GM12864 (cell line): ENCODE results near the gene HEG1.

Experiments
- DNase-seq: peaks from one replicate; pipeline ENCODE4 v3.0.0-alpha.2; 2011; ENCODE audit warnings: low read depth
- H3K4me3 ChIP-seq: 2 replicates; pipeline ENCODE4 v1.5.1; 2011; ENCODE audit warnings: mild to moderate bottlenecking, low read depth, low read length, control low read depth
- CTCF ChIP-seq: IDR thresholded peaks from 2 replicates; pipeline ENCODE4 v1.5.1; 2011; ENCODE audit warnings: low read depth, mild to moderate bottlenecking, moderate library complexity, low read length, control low read depth, inconsistent platforms; ENCODE audit errors: missing control alignments

The HEG1 gene

DNA sequence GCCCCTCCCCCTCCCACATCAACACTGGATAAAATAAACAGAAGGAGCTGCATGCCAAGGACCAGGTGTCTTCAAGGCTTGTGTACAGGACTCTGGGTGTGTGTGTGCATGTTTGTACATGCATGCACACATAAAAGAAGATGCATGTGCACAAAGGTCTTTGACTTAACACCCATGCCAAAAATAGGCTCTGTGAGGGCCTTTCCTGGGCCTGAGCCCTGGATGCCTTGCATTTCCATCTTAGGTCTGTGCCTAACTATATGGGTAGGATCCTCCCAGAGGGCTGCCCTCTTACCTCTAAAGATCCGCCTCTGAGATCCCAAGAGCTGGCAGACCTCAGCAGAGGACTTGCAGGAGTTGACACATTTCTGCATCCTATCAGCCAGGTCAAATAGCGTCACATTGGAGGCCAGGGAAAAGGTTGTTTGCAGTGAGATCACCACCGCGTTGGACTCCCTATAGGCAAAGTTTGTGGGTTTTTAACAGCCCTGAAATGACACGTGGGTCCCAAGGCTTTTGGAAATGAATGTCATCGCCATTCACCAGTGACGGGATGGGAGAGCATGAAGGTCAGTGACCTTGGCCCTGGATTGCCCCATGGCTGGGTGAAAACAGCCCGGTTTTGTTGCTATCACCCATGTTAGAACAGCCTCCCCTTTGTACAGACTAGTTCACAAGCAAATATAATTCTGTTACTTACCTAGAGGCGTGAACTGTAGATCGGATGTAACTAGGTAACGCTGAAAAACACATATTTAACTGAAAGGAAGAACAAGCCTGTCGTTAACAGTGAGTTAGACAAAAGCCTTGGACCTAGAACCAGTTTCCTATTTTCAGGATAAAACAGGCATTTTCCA is 54.0 kb downstream of the HEG1 start:
- no peak for TF ChIP-seq CTCF
- H3K4me3 ChIP-seq = no peak overlapping the region
- no peak for DNase-seq

GRCh38 chr3:125000661-125001060 is 55.1 kb downstream of the HEG1 start:
- no peak for TF ChIP-seq CTCF
- DNase-seq = no peak
- no peak overlapping the region for H3K4me3 ChIP-seq

- no peak for DNase-seq
- no peak overlapping the region for H3K4me3 ChIP-seq
- TF ChIP-seq CTCF = no peak
Observed at GRCh38 chr3:124999897-125000435, 55.8 kb downstream of the HEG1 start.

GRCh38 chr3:124999317-124999716 is 56.5 kb downstream of the HEG1 start:
- TF ChIP-seq CTCF = no peak
- no peak overlapping the region for H3K4me3 ChIP-seq
- DNase-seq = no peak

DNA sequence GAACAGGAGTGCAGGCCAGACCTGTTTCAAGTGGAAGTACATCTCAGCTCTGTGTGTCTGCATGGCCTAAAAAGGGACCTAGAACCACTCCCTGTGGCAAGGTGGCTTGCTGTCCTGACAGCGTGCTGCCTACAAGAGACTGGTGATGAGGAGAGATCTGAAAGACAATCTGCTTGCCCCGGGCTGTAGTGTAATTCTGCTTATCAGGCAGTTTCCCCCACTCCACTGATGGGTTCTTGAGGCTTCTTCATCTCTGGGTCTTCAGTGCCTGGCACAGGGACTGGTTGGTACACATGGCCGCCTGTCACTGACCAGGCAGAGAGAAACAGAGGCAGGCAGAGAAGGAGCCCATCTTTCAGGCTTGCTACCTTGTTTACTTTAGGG is 57.6 kb downstream of the HEG1 start:
- no peak for TF ChIP-seq CTCF
- H3K4me3 ChIP-seq = no peak overlapping the region
- no peak for DNase-seq

- TF ChIP-seq CTCF = no peak
- DNase-seq = no peak
- H3K4me3 ChIP-seq = no peak overlapping the region
Observed at GRCh38 chr3:124997303-124998246, 58.2 kb downstream of the HEG1 start.
